ENCODE results near the gene SLC38A10.

SLC38A10 gene

DNA sequence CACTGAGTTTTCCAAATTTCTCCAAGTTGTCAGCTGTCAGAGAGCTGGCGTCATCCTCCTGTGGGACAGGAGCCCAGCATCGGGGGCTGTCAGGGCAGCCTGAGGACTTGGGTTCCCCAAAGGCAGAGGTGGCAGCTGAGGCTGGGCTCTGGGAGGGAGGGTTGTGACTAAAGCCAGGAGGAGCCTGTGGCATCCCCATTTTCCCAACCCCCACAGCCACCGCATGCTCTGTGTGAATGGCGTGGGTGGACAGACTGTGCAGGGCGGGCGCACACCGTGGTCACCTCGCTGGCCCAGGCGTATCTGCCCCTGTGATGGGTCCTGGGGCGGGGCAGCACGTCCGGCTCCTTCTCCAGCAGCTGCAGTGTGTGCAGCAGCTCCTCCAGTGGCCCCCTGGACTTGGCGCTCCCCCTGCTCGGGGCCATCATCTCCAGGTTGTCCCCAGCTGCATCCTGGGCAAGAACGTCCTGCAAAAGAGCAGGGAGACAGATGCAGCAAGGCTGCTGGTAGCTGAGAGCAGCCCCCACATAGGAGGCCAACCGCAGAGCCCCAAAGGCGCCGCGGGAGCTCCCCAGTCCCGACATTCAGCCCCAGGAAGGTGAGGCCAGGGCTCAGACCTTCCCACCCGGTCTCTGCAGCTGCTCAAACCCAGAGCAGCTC, 97.1 kb downstream of the SLC38A10 start:
- Histone ChIP-seq H3K9ac (no peak overlapping the region), H4K20me1 (no peaks in the 10 kb centered on the region), H3K27ac (no peak overlapping the region), H3K27me3 (no peaks in the 10 kb centered on the region), H3K4me2 (peak overlapping the region; percentile 52), H3K9me3 (no peaks in the 10 kb centered on the region), H3K4me3 (no peak overlapping the region), H3K36me3 (peaks cover 75% of the 10 kb centered on the region), H3K4me1 (peaks cover 53% of the 10 kb centered on the region)
- no peak for TF ChIP-seq Cebpa-rat (IDR thresholded peaks at IDR 0.05)

DNA sequence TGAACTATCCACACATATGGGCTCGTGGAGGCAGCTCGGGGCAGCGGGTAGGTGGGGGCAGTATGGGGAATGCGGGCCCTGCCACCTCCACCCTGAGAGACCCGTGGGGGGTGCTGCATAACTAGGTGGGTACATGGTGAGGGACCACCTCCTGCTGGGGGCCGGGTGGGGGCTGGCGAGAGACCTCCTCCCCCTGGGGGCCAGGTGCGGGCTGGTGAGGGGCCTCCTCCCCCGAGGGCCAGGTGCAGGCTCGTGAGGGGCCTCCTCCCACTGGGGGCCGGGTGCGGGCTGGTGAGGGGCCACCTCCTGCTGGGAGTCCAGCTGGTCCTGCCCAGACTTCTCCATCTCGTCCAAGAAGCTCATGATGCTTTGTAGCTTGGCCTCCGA, 97.7 kb downstream of the SLC38A10 start:
- H3K36me3 ChIP-seq, result peaks cover 78% of the 10 kb centered on the region
- H3K9ac ChIP-seq, result no peak overlapping the region
- H3K9me3 ChIP-seq, result no peaks in the 10 kb centered on the region

GRCh38 chr17:81196505-81197408, 98.3 kb downstream of the SLC38A10 start:
- Histone ChIP-seq H3K36me3 (peaks cover 83% of the 10 kb centered on the region), H4K20me1 (no peaks in the 10 kb centered on the region), H3K9ac (no peak overlapping the region), H3K27me3 (no peaks in the 10 kb centered on the region), H3K4me3 (no peak overlapping the region), H3K4me2 (peak overlapping the region; percentile 52), H3K27ac (peak overlapping the region; percentile 49), H3K9me3 (no peaks in the 10 kb centered on the region), H3K4me1 (peaks cover 42% of the 10 kb centered on the region)
- no peak for TF ChIP-seq Cebpa-rat (IDR thresholded peaks at IDR 0.05)

More for the DNA sequence above, 97.7 kb downstream of the SLC38A10 start:
- Histone ChIP-seq H3K4me3 (no peak overlapping the region), H4K20me1 (no peaks in the 10 kb centered on the region), H3K27ac (peak overlapping the region; percentile 49), H3K4me2 (peak overlapping the region; percentile 52), H3K27me3 (no peaks in the 10 kb centered on the region), H3K4me1 (peaks cover 47% of the 10 kb centered on the region)
- TF ChIP-seq Cebpa-rat (IDR thresholded peaks at IDR 0.05), result no peak

GRCh38 chr17:81195941-81196495, 99.1 kb downstream of the SLC38A10 start:
- Histone ChIP-seq H3K27ac (no peak overlapping the region), H3K9ac (no peak overlapping the region), H4K20me1 (no peaks in the 10 kb centered on the region), H3K9me3 (no peaks in the 10 kb centered on the region), H3K4me3 (no peak overlapping the region), H3K27me3 (no peaks in the 10 kb centered on the region), H3K4me2 (no peak overlapping the region), H3K4me1 (peaks cover 34% of the 10 kb centered on the region), H3K36me3 (peaks cover 91% of the 10 kb centered on the region)
- no peak for TF ChIP-seq Cebpa-rat (IDR thresholded peaks at IDR 0.05)
